Spleen (tissue), 11 donors: ENCODE results near the gene TNFAIP1. TPM values are rescaled to one million over a fixed set of nuclear protein-coding genes. Genes with fewer than 3 reads are reported as not detected.
A peak's percentile ranks its signal among the peaks of the same experiment; 100 is the strongest.

Experiments used
- DNase-seq: peaks from one replicate; pipeline ENCODE4 v3.0.0-alpha.2; 2020
- H3K27ac ChIP-seq, 8 donors: fragments of 200-600 bp; sonication (generic) in 7 of 8; 1 replicate in 4 of 8; 2 replicates in 4 of 8; pipeline versions ENCODE4 v1.5.0 to v1.8.0; 2016 to 2021; ENCODE audit warnings: inconsistent platforms in 4 of 8, mild to moderate bottlenecking in 4 of 8, moderate library complexity in 1 of 8
- H3K27me3 ChIP-seq, 7 donors: fragments of 200-600 bp; sonication (generic) in 6 of 7; replicated peaks in 1 of 7; 1 replicate in 4 of 7; 2 replicates in 3 of 7; pipeline versions ENCODE4 v1.5.0 to v1.8.0; 2016 to 2021; ENCODE audit warnings: inconsistent platforms in 3 of 7, mild to moderate bottlenecking in 1 of 7
- H3K36me3 ChIP-seq, 6 donors: fragments of 200-600 bp; sonication (generic) in 5 of 6; 1 replicate in 4 of 6; 2 replicates in 2 of 6; pipeline versions ENCODE4 v1.5.0 to v1.8.0; 2016 to 2021; ENCODE audit warnings: inconsistent platforms in 2 of 6
- H3K4me1 ChIP-seq, 6 donors: fragments of 200-600 bp; sonication (generic) in 5 of 6; 1 replicate in 3 of 6; 2 replicates in 3 of 6; pipeline versions ENCODE4 v1.5.0 to v1.8.0; 2016 to 2021; ENCODE audit warnings: inconsistent platforms in 3 of 6
- H3K4me3 ChIP-seq, 8 donors: fragments of 200-600 bp; sonication (generic) in 7 of 8; 1 replicate in 4 of 8; 2 replicates in 4 of 8; pipeline versions ENCODE4 v1.5.0 to v1.8.0; 2016 to 2021; ENCODE audit warnings: inconsistent platforms in 4 of 8, mild to moderate bottlenecking in 4 of 8, moderate library complexity in 2 of 8
- H3K9me3 ChIP-seq, 8 donors: fragments of 200-600 bp; sonication (generic) in 7 of 8; 1 replicate in 4 of 8; 2 replicates in 4 of 8; pipeline versions ENCODE4 v1.5.0 to v1.8.0; 2016 to 2021; ENCODE audit warnings: inconsistent platforms in 4 of 8
- POLR2A ChIP-seq, 3 donors: fragments of 450-650 bp; IDR thresholded peaks; one replicate each; pipeline ENCODE4 v1.5.1; 2017; ENCODE audit warnings: antibody characterized with exemption in 3 of 3, mild to moderate bottlenecking in 1 of 3
- POLR2AphosphoS5 ChIP-seq, 3 donors: sonication (generic); formaldehyde crosslinking; IDR thresholded peaks; one replicate each; pipeline ENCODE4 v1.5.1; 2017; ENCODE audit warnings: antibody characterized with exemption in 3 of 3
- WGBS, 5 donors: extraction: QIAGEN DNeasy Blood & Tissue Kit in 3 of 5; methylation state at CpG; one replicate each; pipeline versions ENCODE4 v1.1.5 to v1.1.7; 2013 to 2018; 5-methylcytosine and 5-hydroxymethylcytosine counted together
- intact Hi-C: fragments of 100-400 bp; cut with DNase I; formaldehyde crosslinking; loops from one replicate; pipeline ENCODE4 v1.15.0; 2023; ENCODE audit warnings: low total_unique reads
- polyA plus RNA-seq, 3 donors: library from polyadenylated mRNA; stranded (reverse); fragments of 200-250 nt; gene quantifications; one replicate each; pipeline ENCODE4 v1.2.1, GENCODE V29; 2013
- total RNA-seq, 7 donors: library from RNA; depleted of rRNA in 3 of 7; stranded (reverse); fragments of >200 nt in 3 of 7; fragmentation: NEBNext Ultra II Directional in 4 of 7; extraction: Animal tissue kit (Norgen Biotek cat#: 25700) in 4 of 7; gene quantifications; one replicate each; pipeline versions ENCODE4 v1.1.0 to v1.2.1, GENCODE V29; 2016 to 2021
- TF ChIP-seq, protein P1 (sequence below), 11 experiments: fragments of 200-600 bp in 7 of 11; fragments of 450-650 bp in 4 of 11; sonication (generic) in 4 of 11; IDR thresholded peaks in 8 of 11; conservative IDR thresholded peaks in 3 of 11; 1 replicate in 7 of 11; 2 replicates in 4 of 11; pipeline versions ENCODE4 v1.4.0 to v1.8.0; 2016 to 2021; ENCODE audit warnings: antibody characterized with exemption in 11 of 11, inconsistent platforms in 4 of 11, mild to moderate bottlenecking in 1 of 11
- donor health status: healthy with polysubstance abuse.
- donor health status: DM: no; HTN: no; CAD: no; lungs with moderate emphysema.
- donor health status: DM: no; HTN: no; CAD: no.
- donor health status: Bipolar disorder and iron deficiency.
- donor health status: healthy.
- donor health status: DM: no; HTN: no; CAD: no.
- donor health status: DM: yes; HTN: yes; CAD: no.

The TNFAIP1 gene
- total and polyA plus RNA-seq, 10 donors = 15.2 to 154 (median 91.5) TPM

GRCh38 chr17:28319598-28319935 lies 16.0 kb upstream of the TNFAIP1 start:
- intact Hi-C loops = no loop called here
- Histone ChIP-seq H3K36me3 (no peaks in the 10 kb centered on the region), H3K4me3 (peak overlapping the region; percentile 64 to 89 (median 74)), H3K27ac (peak overlapping the region in 6 of 8 donors; percentile 26 to 73 (median 66)), H3K27me3 (peaks cover 0 to 4% (median 0%) of the 10 kb centered on the region in 7 donors), H3K9me3 (no peaks in the 10 kb centered on the region), H3K4me1 (peaks cover 11 to 37% (median 24%) of the 10 kb centered on the region in 6 donors)
- WGBS, 5 donors = 1 to 7% (median 4%) methylated on average over 7 of the region's 7 CpGs
- TF ChIP-seq, protein P1, sequence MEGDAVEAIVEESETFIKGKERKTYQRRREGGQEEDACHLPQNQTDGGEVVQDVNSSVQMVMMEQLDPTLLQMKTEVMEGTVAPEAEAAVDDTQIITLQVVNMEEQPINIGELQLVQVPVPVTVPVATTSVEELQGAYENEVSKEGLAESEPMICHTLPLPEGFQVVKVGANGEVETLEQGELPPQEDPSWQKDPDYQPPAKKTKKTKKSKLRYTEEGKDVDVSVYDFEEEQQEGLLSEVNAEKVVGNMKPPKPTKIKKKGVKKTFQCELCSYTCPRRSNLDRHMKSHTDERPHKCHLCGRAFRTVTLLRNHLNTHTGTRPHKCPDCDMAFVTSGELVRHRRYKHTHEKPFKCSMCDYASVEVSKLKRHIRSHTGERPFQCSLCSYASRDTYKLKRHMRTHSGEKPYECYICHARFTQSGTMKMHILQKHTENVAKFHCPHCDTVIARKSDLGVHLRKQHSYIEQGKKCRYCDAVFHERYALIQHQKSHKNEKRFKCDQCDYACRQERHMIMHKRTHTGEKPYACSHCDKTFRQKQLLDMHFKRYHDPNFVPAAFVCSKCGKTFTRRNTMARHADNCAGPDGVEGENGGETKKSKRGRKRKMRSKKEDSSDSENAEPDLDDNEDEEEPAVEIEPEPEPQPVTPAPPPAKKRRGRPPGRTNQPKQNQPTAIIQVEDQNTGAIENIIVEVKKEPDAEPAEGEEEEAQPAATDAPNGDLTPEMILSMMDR (IDR thresholded peaks at IDR 0.05 in 8 of 11, conservative IDR thresholded peaks at IDR 0.05 in 3 of 11) = no peak
- TF ChIP-seq POLR2A (IDR thresholded peaks at IDR 0.05) (no peak), POLR2AphosphoS5 (IDR thresholded peaks at IDR 0.05) (no peak)
- no peak for DNase-seq

DNA sequence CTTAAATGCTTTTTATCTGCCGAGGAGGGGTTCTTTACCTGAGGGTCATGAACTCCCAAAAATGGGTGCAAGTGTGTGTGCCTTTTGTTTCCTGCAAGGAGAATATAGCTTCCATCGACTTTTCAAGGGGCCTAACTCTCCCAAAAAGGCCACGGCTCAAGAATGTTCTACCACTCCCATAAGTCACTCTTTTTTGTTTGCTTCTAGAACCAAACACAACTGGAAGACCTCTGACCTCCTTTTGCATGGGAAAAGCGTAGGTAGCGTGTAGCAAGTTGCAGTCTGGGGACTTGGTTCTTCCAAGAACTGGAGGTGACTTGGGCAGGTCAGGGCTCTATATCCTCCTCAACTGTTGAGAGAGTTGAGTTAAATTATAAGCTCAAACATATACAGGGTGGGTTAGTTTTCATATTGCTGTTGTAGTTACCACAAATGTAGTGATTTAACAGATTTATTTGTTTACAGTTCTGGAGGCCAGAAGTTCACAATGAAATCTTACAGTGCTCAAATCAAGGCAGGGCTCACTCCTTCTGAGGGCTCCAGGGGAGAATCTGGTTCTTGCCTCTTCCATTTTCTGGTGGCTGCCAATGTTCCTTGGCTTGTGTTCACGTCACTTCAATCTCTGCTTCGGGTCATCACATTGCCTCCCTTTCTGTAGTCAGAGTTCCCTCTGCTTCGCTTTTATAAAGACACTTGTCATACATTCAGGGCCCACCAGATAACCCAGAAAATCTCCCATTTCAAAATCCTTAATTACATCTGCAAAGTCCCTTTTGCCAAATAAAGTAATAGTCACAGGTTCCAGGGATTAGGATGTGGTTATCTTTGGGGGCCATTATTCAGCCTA lies 15.1 kb upstream of the TNFAIP1 start:
- Histone ChIP-seq H3K4me1 (peaks cover 11 to 44% (median 24%) of the 10 kb centered on the region in 6 donors), H3K27me3 (peaks cover 0 to 4% (median 0%) of the 10 kb centered on the region in 7 donors), H3K9me3 (no peaks in the 10 kb centered on the region), H3K36me3 (no peaks in the 10 kb centered on the region), H3K27ac (no peak overlapping the region), H3K4me3 (peak overlapping the region in 1 of 8 donors; percentile 74)
- TF ChIP-seq POLR2AphosphoS5 (IDR thresholded peaks at IDR 0.05) (no peak), POLR2A (IDR thresholded peaks at IDR 0.05) (no peak)
- TF ChIP-seq, protein P1 (IDR thresholded peaks at IDR 0.05 in 8 of 11, conservative IDR thresholded peaks at IDR 0.05 in 3 of 11) = no peak
- intact Hi-C loops = no loop called here
- 78 to 87% (median 84%) methylated on average over 8 of the region's 8 CpGs for WGBS, 5 donors
- no peak for DNase-seq

DNA sequence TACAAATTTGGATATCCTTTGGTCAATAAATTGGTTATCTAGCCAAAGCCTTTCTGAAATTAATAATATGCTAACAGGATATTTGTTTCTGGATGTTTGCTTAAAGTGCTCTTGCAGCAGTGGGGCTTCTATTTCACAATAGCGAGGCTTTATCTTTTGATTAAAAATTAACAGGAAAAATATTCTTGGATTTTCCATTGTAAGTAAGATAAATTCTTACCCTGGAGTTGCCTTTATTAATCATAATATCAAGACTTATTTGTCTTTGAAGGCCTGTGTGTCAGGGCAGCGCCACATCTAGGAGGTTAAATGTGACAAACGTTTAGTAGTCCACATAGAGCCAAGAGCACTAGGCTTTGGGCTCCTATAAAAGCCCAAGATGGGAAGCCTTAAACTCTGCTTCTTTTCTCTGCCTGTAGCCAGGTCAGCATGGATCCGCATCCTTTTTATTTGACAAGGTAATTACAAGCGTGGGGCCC lies 11.3 kb upstream of the TNFAIP1 start:
- H3K4me3 ChIP-seq = no peak overlapping the region
- intact Hi-C loops = no loop called here
- WGBS, 5 donors = 79 to 91% (median 85%) methylated on average over 5 of the region's 5 CpGs

More for the DNA sequence above, 11.3 kb upstream of the TNFAIP1 start:
- Histone ChIP-seq H3K4me1 (peaks cover 5 to 31% (median 13%) of the 10 kb centered on the region in 6 donors), H3K9me3 (no peaks in the 10 kb centered on the region), H3K27me3 (no peaks in the 10 kb centered on the region), H3K36me3 (peaks cover 0 to 35% (median 23%) of the 10 kb centered on the region in 6 donors), H3K27ac (no peak overlapping the region)
- DNase-seq = no peak
- no peak for TF ChIP-seq POLR2A (IDR thresholded peaks at IDR 0.05)
- no peak for TF ChIP-seq POLR2AphosphoS5 (IDR thresholded peaks at IDR 0.05)
- TF ChIP-seq, protein P1 (IDR thresholded peaks at IDR 0.05 in 8 of 11, conservative IDR thresholded peaks at IDR 0.05 in 3 of 11) = no peak
